Ishikawa (cell line): Measurements from ENCODE around the gene OMA1.

Experiments
- CEBPB ChIP-seq: IDR thresholded peaks from 2 replicates; pipeline ENCODE4 v1.6.1; 2012
- CREB1 ChIP-seq: IDR thresholded peaks from 2 replicates; pipeline ENCODE4 v1.6.1; 2012; ENCODE audit warnings: low read depth
- EGR1 ChIP-seq: IDR thresholded peaks from 2 replicates; pipeline ENCODE4 v1.6.1; 2012
- EP300 ChIP-seq: IDR thresholded peaks from 2 replicates; pipeline ENCODE4 v1.6.1; 2012; ENCODE audit warnings: borderline replicate concordance
- FOXM1 ChIP-seq: IDR thresholded peaks from 2 replicates; pipeline ENCODE4 v1.6.1; 2012; ENCODE audit warnings: low read depth, borderline replicate concordance
- NFIC ChIP-seq: IDR thresholded peaks from 2 replicates; pipeline ENCODE4 v1.6.1; 2012
- RAD21 ChIP-seq: IDR thresholded peaks from 2 replicates; pipeline ENCODE4 v1.6.1; 2012; ENCODE audit warnings: low read depth
- REST ChIP-seq: IDR thresholded peaks from 2 replicates; pipeline ENCODE4 v1.6.1; 2012; ENCODE audit warnings: low read depth, mild to moderate bottlenecking
- TAF1 ChIP-seq: IDR thresholded peaks from 2 replicates; pipeline ENCODE4 v1.6.1; 2012; ENCODE audit warnings: low read depth, mild to moderate bottlenecking
- TCF12 ChIP-seq: IDR thresholded peaks from 2 replicates; pipeline ENCODE4 v1.6.1; 2012; ENCODE audit warnings: low read depth
- TEAD4 ChIP-seq: IDR thresholded peaks from 2 replicates; pipeline ENCODE4 v1.6.1; 2012
- YY1 ChIP-seq: IDR thresholded peaks from 2 replicates; pipeline ENCODE4 v1.6.1; 2012; ENCODE audit warnings: low read depth
- ZBTB7A ChIP-seq: IDR thresholded peaks from 2 replicates; pipeline ENCODE4 v1.6.1; 2012; ENCODE audit warnings: low read depth
- TF ChIP-seq, protein P1 (sequence below): IDR thresholded peaks from 2 replicates; pipeline ENCODE4 v1.6.1; 2012
- TF ChIP-seq, protein P2 (sequence below): IDR thresholded peaks from 2 replicates; pipeline ENCODE4 v1.6.1; 2012

Gene OMA1

DNA sequence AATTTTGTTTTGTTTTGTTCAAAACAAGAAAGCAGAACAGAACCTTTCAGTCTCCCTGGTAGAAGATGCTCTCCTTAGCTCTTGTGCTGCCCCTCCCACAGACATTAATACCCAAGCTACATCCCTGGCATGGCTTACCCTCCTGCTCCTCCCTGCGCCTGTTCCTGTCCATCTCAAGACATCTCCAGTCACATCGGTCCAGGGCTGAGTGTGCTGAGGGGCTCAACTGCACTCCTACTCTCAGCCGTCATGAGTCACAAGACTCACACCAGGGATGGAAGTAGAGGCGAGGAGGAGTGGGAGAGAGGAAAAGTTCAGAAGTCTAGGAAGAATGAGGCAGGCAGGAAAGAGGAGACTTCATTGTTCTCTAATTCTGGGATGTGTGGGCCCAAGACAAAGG lies 39.7 kb upstream of the OMA1 start:
- no peak for TF ChIP-seq TAF1
- TF ChIP-seq, protein P1, sequence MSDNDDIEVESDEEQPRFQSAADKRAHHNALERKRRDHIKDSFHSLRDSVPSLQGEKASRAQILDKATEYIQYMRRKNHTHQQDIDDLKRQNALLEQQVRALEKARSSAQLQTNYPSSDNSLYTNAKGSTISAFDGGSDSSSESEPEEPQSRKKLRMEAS = no peak
- TF ChIP-seq CREB1 = no peak
- no peak for TF ChIP-seq EP300
- no peak for TF ChIP-seq TCF12
- TF ChIP-seq FOXM1 = no peak
- no peak for TF ChIP-seq NFIC
- no peak for TF ChIP-seq EGR1
- TF ChIP-seq YY1 = no peak
- no peak for TF ChIP-seq REST
- TF ChIP-seq TEAD4 = no peak
- TF ChIP-seq CEBPB = no peak
- TF ChIP-seq, protein P2, sequence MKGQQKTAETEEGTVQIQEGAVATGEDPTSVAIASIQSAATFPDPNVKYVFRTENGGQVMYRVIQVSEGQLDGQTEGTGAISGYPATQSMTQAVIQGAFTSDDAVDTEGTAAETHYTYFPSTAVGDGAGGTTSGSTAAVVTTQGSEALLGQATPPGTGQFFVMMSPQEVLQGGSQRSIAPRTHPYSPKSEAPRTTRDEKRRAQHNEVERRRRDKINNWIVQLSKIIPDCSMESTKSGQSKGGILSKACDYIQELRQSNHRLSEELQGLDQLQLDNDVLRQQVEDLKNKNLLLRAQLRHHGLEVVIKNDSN = no peak

DNA sequence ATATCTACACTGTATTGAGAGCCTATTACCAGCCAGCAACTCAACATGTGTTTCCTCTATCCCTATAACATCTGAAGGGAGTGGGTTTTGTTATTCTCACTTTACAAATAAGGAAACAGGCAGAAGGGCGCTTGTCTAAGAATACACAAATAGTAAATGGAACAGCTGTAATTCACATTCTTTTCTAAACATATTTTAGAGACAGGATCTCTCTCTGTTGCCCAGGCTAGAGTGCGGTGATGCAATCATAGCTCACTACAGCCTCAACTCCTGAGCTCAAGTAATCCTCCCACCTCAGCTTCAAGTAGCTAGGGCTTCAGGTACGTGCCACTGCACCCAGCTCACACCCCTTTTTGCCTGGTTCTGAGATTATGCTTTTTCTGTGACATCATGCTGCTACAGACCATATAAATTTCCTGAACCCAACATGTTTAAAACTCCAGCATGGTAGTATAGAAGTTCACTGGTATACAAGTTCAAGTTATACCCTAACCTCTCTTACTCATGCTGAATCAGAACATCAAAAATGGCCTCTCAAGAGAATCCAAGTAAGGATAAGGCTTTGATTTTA lies 39.1 kb upstream of the OMA1 start:
- TF ChIP-seq TCF12 (no peak), RAD21 (no peak), EGR1 (no peak), NFIC (no peak), CEBPB (peak; percentile 84)
- TF ChIP-seq, protein P1 = 0 out of 2 replicates have a peak, but pooled peaks have one; percentile 17
- TF ChIP-seq, protein P2 = no peak

DNA sequence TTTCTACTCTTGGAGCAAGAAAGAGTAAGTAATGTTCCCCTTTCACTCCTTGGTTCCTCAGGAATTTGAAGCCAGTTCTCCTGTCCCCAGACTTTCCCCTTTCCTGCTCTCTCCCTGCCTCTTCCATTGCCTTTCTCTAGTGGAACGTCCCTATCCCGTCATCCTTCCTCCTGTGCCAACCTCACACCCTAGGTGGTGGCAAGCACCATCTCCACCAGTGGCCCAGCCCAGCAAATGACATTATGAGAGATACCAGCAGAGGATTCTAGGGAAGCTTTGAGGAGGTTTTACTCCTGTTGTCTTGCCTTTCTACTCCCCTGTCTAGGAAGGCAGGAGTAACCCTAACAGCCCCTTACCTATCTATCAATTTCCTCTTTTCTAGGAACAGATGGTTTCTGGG lies 38.6 kb upstream of the OMA1 start:
- no peak for TF ChIP-seq FOXM1
- no peak for TF ChIP-seq EGR1
- TF ChIP-seq YY1 = no peak
- no peak for TF ChIP-seq RAD21
- TF ChIP-seq, protein P2 = no peak
- no peak for TF ChIP-seq EP300
- TF ChIP-seq ZBTB7A = no peak
- no peak for TF ChIP-seq NFIC
- TF ChIP-seq, protein P1 = no peak
- no peak for TF ChIP-seq CEBPB
- TF ChIP-seq TEAD4 = no peak
- no peak for TF ChIP-seq CREB1
- no peak for TF ChIP-seq REST

DNA sequence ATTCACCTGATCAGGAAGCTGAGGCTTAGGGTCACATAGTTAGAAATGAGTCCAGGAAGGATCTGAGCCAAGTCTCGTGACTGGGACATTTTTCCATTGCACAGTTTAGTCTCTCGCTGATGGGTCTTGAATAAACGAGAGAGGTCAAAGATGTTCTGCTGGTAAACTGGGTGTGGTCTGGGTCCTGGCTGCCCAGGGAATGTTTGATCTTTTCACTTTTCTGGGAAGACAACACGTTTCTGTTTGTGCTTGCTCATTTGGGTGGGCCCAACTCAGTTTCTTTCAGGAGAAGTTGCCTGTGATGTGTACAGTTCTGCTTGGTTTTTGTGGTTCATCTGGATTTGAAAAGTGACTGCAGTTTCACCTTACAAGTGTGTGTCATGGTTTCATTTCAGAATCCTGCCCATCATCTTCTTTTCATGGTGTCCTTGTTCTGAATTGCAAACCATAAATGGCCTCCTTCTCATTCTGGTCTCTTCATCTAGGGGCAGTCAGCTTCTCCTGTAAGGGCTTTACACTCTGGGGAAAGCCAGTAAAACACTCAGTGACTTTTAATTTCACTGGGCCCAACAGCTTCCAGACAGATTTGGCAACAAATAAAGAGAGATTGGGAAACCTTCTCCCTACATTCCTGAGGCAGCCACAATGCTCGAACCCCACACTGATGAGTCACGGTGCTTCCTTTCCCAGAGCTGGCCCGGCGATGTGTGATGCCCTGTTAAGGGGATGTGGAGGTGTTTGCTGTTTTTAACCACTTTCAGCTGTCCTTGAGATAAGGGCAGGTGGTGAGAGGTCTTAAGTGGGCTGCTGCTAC lies 37.8 kb upstream of the OMA1 start:
- TF ChIP-seq RAD21 (peak; percentile 18; the same call in 1 of the 2 replicates), CEBPB (peak; percentile 98), EP300 (peak; percentile 92), CREB1 (no peak), EGR1 (no peak), NFIC (peak; percentile 85), YY1 (peak; percentile 50; the same call in 1 of the 2 replicates), TCF12 (peak; percentile 89), REST (no peak), ZBTB7A (no peak), FOXM1 (peak; percentile 77), TEAD4 (peak; percentile 93), TAF1 (0 out of 2 replicates have a peak, but pooled peaks have one; percentile 25)
- TF ChIP-seq, protein P2 = peak; percentile 57; the same call in 1 of the 2 replicates
- TF ChIP-seq, protein P1 = peak; percentile 52
